Trophoblast cell (in vitro differentiated cells and primary cell): Measurements from ENCODE around the gene WNK3. TPM values are rescaled to one million over a fixed set of nuclear protein-coding genes. Genes with fewer than 3 reads are reported as not detected.

Experiments
- DNase-seq, 2 donors: peaks; one replicate each; pipeline ENCODE4 v3.0.0-alpha.2; 2016
- H2AFZ ChIP-seq: 2 replicates; pipeline ENCODE4 v1.6.1; 2013; ENCODE audit warnings: low read length, moderate library complexity, mild to moderate bottlenecking; ENCODE audit not compliant: insufficient read depth, poor library complexity
- H2AK5ac ChIP-seq: 2 replicates; pipeline ENCODE4 v1.6.1; 2013; ENCODE audit warnings: mild to moderate bottlenecking, low read length
- H2BK120ac ChIP-seq: 2 replicates; pipeline ENCODE4 v1.6.1; 2013; ENCODE audit warnings: low read length, mild to moderate bottlenecking, moderate library complexity; ENCODE audit not compliant: insufficient read depth, poor library complexity
- H2BK12ac ChIP-seq: 2 replicates; pipeline ENCODE4 v1.6.1; 2013; ENCODE audit warnings: mild to moderate bottlenecking, low read length, moderate library complexity
- H2BK5ac ChIP-seq: 2 replicates; pipeline ENCODE4 v1.6.1; 2013; ENCODE audit warnings: low read length, low read depth, moderate library complexity, mild to moderate bottlenecking; ENCODE audit not compliant: poor library complexity
- H3K14ac ChIP-seq: 2 replicates; pipeline ENCODE4 v1.6.1; 2013; ENCODE audit warnings: mild to moderate bottlenecking, low read length
- H3K18ac ChIP-seq: 2 replicates; pipeline ENCODE4 v1.6.1; 2013; ENCODE audit warnings: mild to moderate bottlenecking, low read length
- H3K23ac ChIP-seq: 2 replicates; pipeline ENCODE4 v1.6.1; 2013; ENCODE audit warnings: low read length
- H3K27ac ChIP-seq: 2 replicates; pipeline ENCODE4 v1.5.1; 2013; ENCODE audit warnings: low read depth, mild to moderate bottlenecking, inconsistent platforms, low read length, moderate library complexity
- H3K27me3 ChIP-seq: 2 replicates; pipeline ENCODE4 v1.6.1; 2013; ENCODE audit warnings: inconsistent platforms, mild to moderate bottlenecking, low read length, moderate library complexity; ENCODE audit not compliant: insufficient read depth
- H3K36me3 ChIP-seq, 2 experiments: 1 replicate in 1 of 2; 2 replicates in 1 of 2; pipeline ENCODE4 v1.6.1; 2013; ENCODE audit warnings: low read length in 2 of 2, mild to moderate bottlenecking in 2 of 2, moderate library complexity in 1 of 2; ENCODE audit not compliant: insufficient read depth in 2 of 2, control insufficient read depth in 1 of 2
- H3K4ac ChIP-seq: 2 replicates; pipeline ENCODE4 v1.6.1; 2013; ENCODE audit warnings: low read depth, mild to moderate bottlenecking, low read length, moderate library complexity
- H3K4me1 ChIP-seq, 2 experiments: 1 replicate in 1 of 2; 2 replicates in 1 of 2; pipeline ENCODE4 v1.6.1; 2013; ENCODE audit warnings: low read length in 2 of 2, mild to moderate bottlenecking in 2 of 2, moderate library complexity in 1 of 2; ENCODE audit not compliant: insufficient read depth in 2 of 2, control insufficient read depth in 1 of 2
- H3K4me2 ChIP-seq: 2 replicates; pipeline ENCODE4 v1.6.1; 2013; ENCODE audit warnings: inconsistent platforms, mild to moderate bottlenecking, low read length, moderate library complexity
- H3K4me3 ChIP-seq: 2 replicates; pipeline ENCODE4 v1.5.1; 2013; ENCODE audit warnings: mild to moderate bottlenecking, low read depth, low read length, inconsistent platforms
- H3K79me1 ChIP-seq: one replicate; pipeline ENCODE4 v1.6.1; 2013; ENCODE audit warnings: low read length
- H3K79me2 ChIP-seq: 2 replicates; pipeline ENCODE4 v1.6.1; 2013; ENCODE audit warnings: low read length, mild to moderate bottlenecking; ENCODE audit not compliant: control insufficient read depth, insufficient read depth, poor library complexity
- H3K9ac ChIP-seq: 2 replicates; pipeline ENCODE4 v1.6.1; 2013; ENCODE audit warnings: mild to moderate bottlenecking, low read length
- H3K9me3 ChIP-seq: 2 replicates; pipeline ENCODE4 v1.6.1; 2013; ENCODE audit warnings: low read depth, mild to moderate bottlenecking, control low read depth, inconsistent platforms, low read length; ENCODE audit not compliant: insufficient read depth
- H4K12ac ChIP-seq: 2 replicates; pipeline ENCODE4 v1.6.1; 2013; ENCODE audit warnings: low read depth, mild to moderate bottlenecking, low read length, moderate library complexity
- H4K8ac ChIP-seq: 2 replicates; pipeline ENCODE4 v1.6.1; 2013; ENCODE audit warnings: low read depth, mild to moderate bottlenecking, low read length, moderate library complexity
- H4K91ac ChIP-seq: one replicate; pipeline ENCODE4 v1.6.1; 2013; ENCODE audit warnings: low read depth, mild to moderate bottlenecking, low read length, moderate library complexity
- WGBS: extraction: QIAGEN DNeasy Blood & Tissue Kit; methylation state at CpG from one replicate; pipeline ENCODE4 v1.1.7; 2013; ENCODE audit warnings: missing lambda C conversion rate; ENCODE audit not compliant: insufficient read length, insufficient coverage; ENCODE audit errors: extremely low coverage; 5-methylcytosine and 5-hydroxymethylcytosine counted together
- polyA plus RNA-seq: library from polyadenylated mRNA; stranded (reverse); fragments of 200-250 nt; gene quantifications from 2 replicates; pipeline ENCODE4 v1.2.3, GENCODE V29; 2013

WNK3 gene
- 1.1 and 1.3 TPM in 2 replicates for polyA plus RNA-seq

- Histone ChIP-seq H4K8ac (peak within 1 kb of the TSS; percentile 88), H2BK12ac (no peak within 1 kb of the TSS), H3K27me3 (no peaks in the 10 kb centered on the region), H3K4me1 (peaks cover 0 to 5% of the 10 kb centered on the region in 2 experiments), H3K4ac (no peak within 1 kb of the TSS), H3K79me2 (no peaks in the 10 kb centered on the region), H3K27ac (peak within 1 kb of the TSS; percentile 75), H4K12ac (peak within 1 kb of the TSS; percentile 85), H3K79me1 (peaks cover 9% of the 10 kb centered on the region), H3K9me3 (no peaks in the 10 kb centered on the region), H2BK120ac (peak within 1 kb of the TSS; percentile 69), H3K23ac (no peak within 1 kb of the TSS), H2AFZ (peak within 1 kb of the TSS; percentile 86), H3K9ac (peak within 1 kb of the TSS; percentile 86), H3K4me3 (peak within 1 kb of the TSS; percentile 80), H3K36me3 (no peaks in the 10 kb centered on the region), H3K14ac (peak within 1 kb of the TSS; percentile 85), H2BK5ac (peak within 1 kb of the TSS; percentile 28), H3K18ac (peak within 1 kb of the TSS; percentile 77), H2AK5ac (no peak within 1 kb of the TSS), H3K4me2 (peak within 1 kb of the TSS; percentile 87), H4K91ac (peak within 1 kb of the TSS; percentile 87)
- WGBS = no CpG with 5 or more reads among the region's 88 CpGs
- peak; percentile 67 to 74 for DNase-seq
These were observed at the start of gene WNK3 for GRCh38 chrX:54357414-54358377. Gene WNK3 (minus strand): TSS chrX:54358046.

GRCh38 chrX:54407266-54407665 is 49.4 kb upstream of the WNK3 start:
- DNase-seq = no peak
- Histone ChIP-seq H3K4me3 (no peak overlapping the region), H2BK120ac (no peak overlapping the region), H3K14ac (no peak overlapping the region), H3K36me3 (no peaks in the 10 kb centered on the region), H3K23ac (no peak overlapping the region), H2AK5ac (no peak overlapping the region), H2AFZ (no peak overlapping the region), H3K9me3 (no peaks in the 10 kb centered on the region), H3K9ac (no peak overlapping the region), H4K8ac (no peak overlapping the region), H3K18ac (no peak overlapping the region), H4K91ac (no peak overlapping the region), H2BK12ac (no peak overlapping the region), H3K4me1 (no peaks in the 10 kb centered on the region), H3K79me1 (no peaks in the 10 kb centered on the region), H3K4ac (no peak overlapping the region), H4K12ac (no peak overlapping the region), H3K27me3 (no peaks in the 10 kb centered on the region), H3K79me2 (no peaks in the 10 kb centered on the region), H2BK5ac (no peak overlapping the region), H3K4me2 (no peak overlapping the region), H3K27ac (no peak overlapping the region)
- no CpG with 5 or more reads among the region's 2 CpGs for WGBS

GRCh38 chrX:54397113-54397512 is 39.3 kb upstream of the WNK3 start:
- Histone ChIP-seq H3K79me1 (no peaks in the 10 kb centered on the region), H3K23ac (no peak overlapping the region), H3K4me1 (no peaks in the 10 kb centered on the region), H3K4ac (no peak overlapping the region), H2AFZ (no peak overlapping the region), H3K4me2 (no peak overlapping the region), H2BK120ac (no peak overlapping the region), H3K14ac (no peak overlapping the region), H3K4me3 (no peak overlapping the region), H2BK5ac (no peak overlapping the region), H3K9ac (no peak overlapping the region), H3K79me2 (no peaks in the 10 kb centered on the region), H3K27me3 (no peaks in the 10 kb centered on the region), H2BK12ac (no peak overlapping the region), H4K8ac (no peak overlapping the region), H3K18ac (no peak overlapping the region), H4K12ac (no peak overlapping the region), H3K9me3 (no peaks in the 10 kb centered on the region), H3K36me3 (no peaks in the 10 kb centered on the region), H4K91ac (no peak overlapping the region), H3K27ac (no peak overlapping the region), H2AK5ac (no peak overlapping the region)
- peak in 1 of 2 donors; percentile 35 for DNase-seq
- WGBS = no CpG with 5 or more reads among the region's 1 CpG

- Histone ChIP-seq H2BK12ac (no peak overlapping the region), H3K14ac (no peak overlapping the region), H3K27me3 (no peaks in the 10 kb centered on the region), H3K4me1 (no peaks in the 10 kb centered on the region), H4K8ac (no peak overlapping the region), H4K91ac (no peak overlapping the region), H2BK120ac (no peak overlapping the region), H3K9ac (no peak overlapping the region), H3K18ac (no peak overlapping the region), H3K4ac (no peak overlapping the region), H2AK5ac (no peak overlapping the region), H3K36me3 (no peaks in the 10 kb centered on the region), H3K9me3 (no peaks in the 10 kb centered on the region), H3K79me1 (no peaks in the 10 kb centered on the region), H2AFZ (no peak overlapping the region), H2BK5ac (no peak overlapping the region), H4K12ac (no peak overlapping the region), H3K27ac (no peak overlapping the region), H3K79me2 (no peaks in the 10 kb centered on the region), H3K4me2 (no peak overlapping the region), H3K23ac (no peak overlapping the region), H3K4me3 (no peak overlapping the region)
- no peak for DNase-seq
- WGBS = no CpG with 5 or more reads among the region's 1 CpG
These were observed 28.5 kb upstream of the WNK3 start for GRCh38 chrX:54386314-54386713.
